GM23248 (cell line): ENCODE results near the gene TMEM108.

Source experiments
- EZH2 ChIP-seq: fragments of 200-600 bp; sonication (generic); IDR thresholded peaks from 2 replicates; pipeline ENCODE4 v1.6.1; 2018; ENCODE audit warnings: antibody characterized with exemption, mild to moderate bottlenecking; ENCODE audit not compliant: insufficient read depth, poor library complexity, severe bottlenecking
- EZH2phosphoT487 ChIP-seq: fragments of 200-600 bp; sonication (generic); IDR thresholded peaks from 2 replicates; pipeline ENCODE4 v1.6.1; 2018; ENCODE audit warnings: antibody characterized with exemption, moderate library complexity, mild to moderate bottlenecking, low read depth; ENCODE audit not compliant: insufficient read depth

DNA sequence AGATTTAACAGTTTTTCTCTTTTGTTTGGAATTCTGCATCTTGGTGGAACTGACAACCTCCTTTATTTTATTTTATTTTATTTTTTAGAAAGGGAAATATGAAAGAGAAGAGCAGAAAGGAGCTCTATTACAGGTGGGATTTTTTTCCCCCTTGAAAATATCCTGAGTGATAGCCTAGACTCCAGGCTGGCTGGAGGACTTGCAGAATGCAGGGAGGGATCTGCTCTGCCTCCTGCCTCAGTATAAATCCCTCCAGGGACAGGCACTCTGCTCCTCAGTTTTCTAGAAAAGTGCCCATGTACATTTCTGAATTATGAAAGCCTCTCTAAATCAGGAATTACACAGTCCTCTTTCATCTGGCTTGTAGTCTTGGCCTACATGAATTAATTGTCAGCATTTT is 173.7 kb downstream of the TMEM108 start:
- TF ChIP-seq EZH2, result no peak
- no peak for TF ChIP-seq EZH2phosphoT487
